HFF-Myc (cell line): ENCODE measurements around the gene STK32A.

Source experiments
- DNase-seq: peaks from one replicate; pipeline ENCODE4 v3.0.0-alpha.2; 2011; ENCODE audit warnings: low read depth; ENCODE audit errors: extremely low read depth
- H3K4me3 ChIP-seq: replicated peaks from 2 replicates; pipeline ENCODE4 v1.5.1; 2011; ENCODE audit warnings: low read depth, mild to moderate bottlenecking, control low read depth, low read length
- CTCF ChIP-seq: IDR thresholded peaks from 2 replicates; pipeline ENCODE4 v1.5.1; 2012; ENCODE audit warnings: mild to moderate bottlenecking, low read depth, low read length, control low read depth; ENCODE audit errors: missing control alignments

STK32A gene

GRCh38 chr5:147234825-147235635, at the start of gene STK32A:
Gene STK32A, plus strand, starts transcription at chr5:147235026. Its CDS starts 4,609 bp downstream, at chr5:147239635.
- H3K4me3 ChIP-seq, result peak within 1 kb of the TSS; percentile 18
- TF ChIP-seq CTCF, result no peak
- DNase-seq, result no peak

GRCh38 chr5:147187099-147187540, 47.7 kb upstream of the STK32A start:
- TF ChIP-seq CTCF, result no peak
- H3K4me3 ChIP-seq, result no peak overlapping the region
- no peak for DNase-seq

- DNase-seq, result peak; percentile 39
- TF ChIP-seq CTCF, result peak; percentile 70
- H3K4me3 ChIP-seq, result no peak overlapping the region
These were observed 46.4 kb upstream of the STK32A start for GRCh38 chr5:147188200-147189108.

- no peak overlapping the region for H3K4me3 ChIP-seq
- TF ChIP-seq CTCF, result no peak
These were observed 45.8 kb upstream of the STK32A start for GRCh38 chr5:147189109-147189424.

GRCh38 chr5:147190331-147190730, 44.5 kb upstream of the STK32A start:
- no peak overlapping the region for H3K4me3 ChIP-seq
- no peak for DNase-seq
- TF ChIP-seq CTCF, result no peak

More at GRCh38 chr5:147189109-147189424, 45.8 kb upstream of the STK32A start:
- no peak for DNase-seq

GRCh38 chr5:147193123-147193522, 41.7 kb upstream of the STK32A start:
- no peak for TF ChIP-seq CTCF
- no peak for DNase-seq
- H3K4me3 ChIP-seq, result no peak overlapping the region
